Activated B cell treated with CpG ODN at 0.5 μM for 24 hours (primary cell): Measurements from ENCODE around the gene IL1RN. TPM values are rescaled to one million over a fixed set of nuclear protein-coding genes. Genes with fewer than 3 reads are reported as not detected.

Experiments used
- ATAC-seq: fragments of 200-7000 bp; cut with Tn5 transposase; one replicate; pipeline ENCODE4 v1.10.0; 2021; ENCODE audit warnings: low read depth, mild to moderate bottlenecking, moderate library complexity
- CTCF ChIA-PET: fragments of 350-600 bp; sonication (Branson Sonifier 250); formaldehyde crosslinking; loops from one replicate; lab custom pipeline; 2021; ENCODE audit warnings: antibody characterized with exemption; lab: Charles Lee
- POLR2A ChIA-PET: fragments of 350-600 bp; sonication (Branson Sonifier 250); formaldehyde crosslinking; loops from one replicate; lab custom pipeline; 2021; ENCODE audit warnings: antibody characterized with exemption; lab: Charles Lee
- DNase-seq: peaks from one replicate; pipeline ENCODE4 v3.0.0; 2022
- H3K27ac Mint-ChIP-seq: one replicate; pipeline ENCODE4 v1.8.0; 2020; ENCODE audit warnings: mixed read lengths
- H3K27me3 Mint-ChIP-seq: one replicate; pipeline ENCODE4 v1.8.0; 2021; ENCODE audit warnings: mixed read lengths
- H3K36me3 Mint-ChIP-seq: one replicate; pipeline ENCODE4 v1.8.0; 2021; ENCODE audit warnings: low read depth, mixed read lengths
- H3K4me1 Mint-ChIP-seq: one replicate; pipeline ENCODE4 v1.8.0; 2021; ENCODE audit warnings: mixed read lengths
- H3K4me3 Mint-ChIP-seq: one replicate; pipeline ENCODE4 v1.8.0; 2020; ENCODE audit warnings: mild to moderate bottlenecking, mixed read lengths
- H3K9me3 Mint-ChIP-seq: one replicate; pipeline ENCODE4 v1.8.0; 2020; ENCODE audit warnings: mixed read lengths
- CTCF ChIP-seq: fragments of 200-600 bp; IDR thresholded peaks from one replicate; pipeline ENCODE4 v1.8.0; 2022; ENCODE audit warnings: antibody characterized with exemption, mild to moderate bottlenecking
- intact Hi-C: fragments of 100-400 bp; cut with micrococcal nuclease; formaldehyde crosslinking; loops from one replicate; pipeline ENCODE4 v1.15.1; 2024
- total RNA-seq: library from RNA; stranded (reverse); gene quantifications from 2 replicates; pipeline ENCODE4 v1.2.3, GENCODE V29; 2022

The IL1RN gene
- total RNA-seq, 1 donor from 2014 or later, result not detected

GRCh38 chr2:113085542-113085941 lies 41.9 kb upstream of the IL1RN start:
- ChIA-PET POLR2A (no interaction called here), CTCF (interaction anchor here (6.5 kb wide), 1 partner anchor 52 kb away, joined by 71 read pairs; no protein-coding TSS in a partner anchor)
- no peak for TF ChIP-seq CTCF
- Mint-ChIP-seq H3K9me3 (no peaks in the 10 kb centered on the region), H3K4me3 (no peak overlapping the region), H3K36me3 (no peaks in the 10 kb centered on the region), H3K27me3 (no peaks in the 10 kb centered on the region), H3K27ac (no peak overlapping the region), H3K4me1 (no peaks in the 10 kb centered on the region)
- no peak for DNase-seq
- intact Hi-C loops, result no loop called here
- ATAC-seq, result no peak

- intact Hi-C loops, result no loop called here
- TF ChIP-seq CTCF, result no peak
- Mint-ChIP-seq H3K36me3 (no peaks in the 10 kb centered on the region), H3K9me3 (no peaks in the 10 kb centered on the region), H3K27me3 (no peaks in the 10 kb centered on the region), H3K27ac (no peak overlapping the region), H3K4me3 (no peak overlapping the region), H3K4me1 (no peaks in the 10 kb centered on the region)
- ChIA-PET CTCF (interaction anchor here (1.0 kb wide), 1 partner anchor 9 kb away, joined by 5 read pairs; no protein-coding TSS in a partner anchor), POLR2A (no interaction called here)
- DNase-seq (no peak), ATAC-seq (no peak)
These were observed 39.0 kb upstream of the IL1RN start for GRCh38 chr2:113088213-113088992.

- Mint-ChIP-seq H3K4me3 (no peak overlapping the region), H3K27me3 (peaks cover 8% of the 10 kb centered on the region), H3K9me3 (peaks cover 4% of the 10 kb centered on the region), H3K4me1 (no peaks in the 10 kb centered on the region), H3K36me3 (no peaks in the 10 kb centered on the region), H3K27ac (no peak overlapping the region)
- ATAC-seq, result no peak
- intact Hi-C loops, result no loop called here
- ChIA-PET POLR2A (no interaction called here), CTCF (interaction anchor here (1.1 kb wide), 1 partner anchor 10 kb away, joined by 4 read pairs; no protein-coding TSS in a partner anchor)
- no peak for TF ChIP-seq CTCF
- DNase-seq, result no peak
These were observed 37.5 kb upstream of the IL1RN start for GRCh38 chr2:113089916-113090315.

- Mint-ChIP-seq H3K27ac (no peak overlapping the region), H3K4me1 (no peaks in the 10 kb centered on the region)
- intact Hi-C loops, result no loop called here
These were observed 36.0 kb upstream of the IL1RN start for GRCh38 chr2:113091231-113091896.

More at GRCh38 chr2:113091231-113091896, 36.0 kb upstream of the IL1RN start:
- Mint-ChIP-seq H3K9me3 (peaks cover 10% of the 10 kb centered on the region), H3K4me3 (no peak overlapping the region), H3K36me3 (peaks cover 6% of the 10 kb centered on the region), H3K27me3 (peaks cover 13% of the 10 kb centered on the region)
- ChIA-PET CTCF (interaction anchor here (1.5 kb wide), 1 partner anchor 11 kb away, joined by 5 read pairs; no protein-coding TSS in a partner anchor), POLR2A (no interaction called here)
- no peak for ATAC-seq
- no peak for DNase-seq
- TF ChIP-seq CTCF, result no peak
